G401 (cell line): Measurements from ENCODE around the gene XAGE1A. TPM values are rescaled to one million over a fixed set of nuclear protein-coding genes. Genes with fewer than 3 reads are reported as not detected.
"Not testable (repeated sequence)": the region's sequence is repeated elsewhere in the genome, so short reads cannot be mapped to it uniquely, and the experiment has no call there.

Experiments used
- DNase-seq: peaks from one replicate; pipeline ENCODE4 v3.0.0-alpha.2; 2015; ENCODE audit warnings: low spot score
- in situ Hi-C: cut with HindIII; loops from 2 replicates; pipeline ENCODE4 v1.10.0; 2016; ENCODE audit warnings: low sequenced_read_pairs, mixed read lengths
- total RNA-seq: library from RNA; depleted of rRNA; stranded (reverse); fragments of >200 nt; shearing (Covaris generic); gene quantifications from 2 replicates; pipeline ENCODE4 v1.2.3, GENCODE V29; 2014; rRNA removed

XAGE1A gene
- total RNA-seq = not detected in 2 replicates

GRCh38 chrX:52495545-52496418 is at the start of gene XAGE1A:
Gene XAGE1A (plus strand): TSS chrX:52495808. CDS start chrX:52497362, 1,554 bp downstream.
- in situ Hi-C loops = not testable (repeated sequence)

GRCh38 chrX:52452031-52452430 is 43.6 kb upstream of the XAGE1A start:
- DNase-seq, in situ Hi-C loops: not testable (repeated sequence)

More at GRCh38 chrX:52495545-52496418, at the start of gene XAGE1A:
- DNase-seq = not testable (repeated sequence)

- in situ Hi-C loops, DNase-seq: not testable (repeated sequence)
These were observed 24.3 kb upstream of the XAGE1A start for GRCh38 chrX:52471301-52471700.

- DNase-seq, in situ Hi-C loops: not testable (repeated sequence)
These were observed 788 bp downstream of the XAGE1A start for GRCh38 chrX:52496419-52496772.

- in situ Hi-C loops, DNase-seq: not testable (repeated sequence)
These were observed 5.8 kb downstream of the XAGE1A start for GRCh38 chrX:52501362-52501761.

GRCh38 chrX:52504551-52504950 is 8.9 kb downstream of the XAGE1A start:
- no peak for DNase-seq
- in situ Hi-C loops = no loop called here

GRCh38 chrX:52507331-52507730 is 11.7 kb downstream of the XAGE1A start:
- in situ Hi-C loops = no loop called here
- no peak for DNase-seq

GRCh38 chrX:52509916-52510315 is 14.3 kb downstream of the XAGE1A start:
- in situ Hi-C loops = no loop called here
- no peak for DNase-seq

GRCh38 chrX:52511126-52511525 is 15.5 kb downstream of the XAGE1A start:
- in situ Hi-C loops, DNase-seq: not testable (repeated sequence)

GRCh38 chrX:52516110-52516986 is 20.7 kb downstream of the XAGE1A start:
- in situ Hi-C loops, DNase-seq: not testable (repeated sequence)

- in situ Hi-C loops, DNase-seq: not testable (repeated sequence)
These were observed 21.3 kb downstream of the XAGE1A start, which contains the start of gene XAGE1B for GRCh38 chrX:52516987-52517325. Gene XAGE1B (minus strand): TSS chrX:52517063. CDS start chrX:52515527, 1,536 bp downstream.

GRCh38 chrX:52541051-52541450 is 45.4 kb downstream of the XAGE1A start:
- in situ Hi-C loops = not testable (repeated sequence)

GRCh38 chrX:52542311-52542710 is 46.7 kb downstream of the XAGE1A start:
- in situ Hi-C loops = no loop called here

More at GRCh38 chrX:52541051-52541450, 45.4 kb downstream of the XAGE1A start:
- DNase-seq = not testable (repeated sequence)

GRCh38 chrX:52544147-52544840 is 48.7 kb downstream of the XAGE1A start:
- in situ Hi-C loops = no loop called here
- DNase-seq = no peak

More at GRCh38 chrX:52542311-52542710, 46.7 kb downstream of the XAGE1A start:
- DNase-seq = no peak

- in situ Hi-C loops, DNase-seq: not testable (repeated sequence)
These were observed 53.2 kb downstream of the XAGE1A start for GRCh38 chrX:52548769-52549168.
